ENCODE measurements around the gene ELOVL6.
"Not testable (repeated sequence)": the region's sequence is repeated elsewhere in the genome, so short reads cannot be mapped to it uniquely, and the experiment has no call there.

ELOVL6 gene

DNA sequence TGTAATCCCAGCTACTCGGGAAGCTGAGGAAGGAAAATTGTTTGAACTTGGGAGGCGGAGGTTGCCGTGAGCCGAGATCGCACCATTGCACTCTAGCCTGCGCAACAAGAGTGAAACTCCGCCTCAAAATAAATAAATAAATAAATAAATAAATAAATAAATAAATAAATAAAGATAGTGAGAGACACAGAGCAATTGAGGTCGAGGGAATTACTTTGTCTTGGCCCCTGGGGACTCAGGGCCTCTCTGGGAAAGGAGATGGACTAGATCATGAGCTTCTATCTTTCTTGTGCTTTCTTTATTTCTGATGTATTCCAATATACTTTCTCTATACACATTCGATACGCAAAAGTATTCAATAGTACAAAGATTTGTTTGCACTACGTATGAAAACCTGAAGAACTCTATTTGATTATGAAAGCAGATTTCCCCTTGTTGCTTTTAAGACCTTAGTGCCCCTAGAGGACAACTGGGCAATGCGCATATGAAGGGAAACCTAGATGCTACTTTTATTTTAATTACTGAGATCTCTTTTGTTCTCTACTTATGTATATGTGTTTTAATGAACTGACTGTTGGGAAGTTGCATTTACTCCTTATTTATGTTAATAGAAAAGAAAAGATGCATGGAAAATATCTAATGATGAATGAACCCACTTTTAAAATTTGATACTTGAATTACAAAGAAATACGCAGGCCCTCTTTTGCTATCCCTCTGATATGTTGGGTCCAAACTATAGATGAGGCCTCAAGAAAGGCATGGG lies 12.8 kb upstream of the ELOVL6 start:
- no peak overlapping the region for H3K27ac Mint-ChIP-seq
- H3K9me3 Mint-ChIP-seq, result no peaks in the 10 kb centered on the region
- H3K36me3 Mint-ChIP-seq (ENCODE audit: low read depth), result no peaks in the 10 kb centered on the region
- H3K27me3 Mint-ChIP-seq, result peaks cover 44% of the 10 kb centered on the region
- no peaks in the 10 kb centered on the region for H3K4me1 Mint-ChIP-seq (ENCODE audit: low read depth)
- intact Hi-C loops (cut with micrococcal nuclease), result loop anchor here (1.0 kb wide), 1 partner anchor 161 kb away; no protein-coding TSS in a partner anchor
- H3K4me3 Mint-ChIP-seq, result no peak overlapping the region

DNA sequence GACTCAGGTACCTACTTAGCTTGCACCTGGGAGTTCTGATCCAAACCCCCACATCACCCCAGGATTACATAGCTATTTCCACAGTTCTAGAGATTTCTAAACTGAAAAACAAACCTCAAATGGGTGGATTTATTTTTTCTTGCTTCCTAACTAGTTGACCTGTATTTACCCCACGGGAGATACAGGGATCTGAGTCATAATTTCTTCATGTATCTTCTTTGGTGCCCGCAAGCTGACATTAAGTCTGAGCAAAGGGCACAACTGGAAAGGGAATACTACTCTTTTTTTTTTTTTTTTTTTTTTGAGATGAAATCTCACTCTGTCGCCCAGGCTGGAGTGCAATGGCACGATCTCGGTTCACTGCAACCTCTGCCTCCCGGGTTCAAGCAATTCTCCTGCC lies 10.0 kb upstream of the ELOVL6 start:
- Mint-ChIP-seq H3K4me3 (no peak overlapping the region), H3K36me3 (ENCODE audit: low read depth) (no peaks in the 10 kb centered on the region), H3K4me1 (ENCODE audit: low read depth) (no peaks in the 10 kb centered on the region), H3K27me3 (peaks cover 43% of the 10 kb centered on the region), H3K9me3 (no peaks in the 10 kb centered on the region), H3K27ac (no peak overlapping the region)
- intact Hi-C loops (cut with micrococcal nuclease), result no loop called here

DNA sequence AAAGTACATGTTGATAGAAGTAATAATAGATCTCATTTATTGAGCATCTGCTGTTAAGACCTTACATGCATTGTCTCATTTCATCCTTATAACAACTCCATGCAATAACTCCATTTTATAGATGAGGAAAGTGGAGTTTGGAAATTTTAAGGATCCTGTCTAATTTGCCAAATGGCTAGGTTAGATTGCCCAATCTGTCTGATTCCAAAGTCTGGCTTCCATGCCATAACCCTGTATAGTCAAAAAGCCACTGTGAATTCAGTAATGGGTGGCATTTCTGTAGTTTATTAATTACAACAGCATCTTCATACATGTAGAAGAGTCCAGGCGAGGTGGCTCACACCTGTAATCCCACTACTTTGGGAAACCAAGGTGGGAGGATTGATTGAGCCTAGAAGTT lies 8.8 kb upstream of the ELOVL6 start:
- no peaks in the 10 kb centered on the region for H3K4me1 Mint-ChIP-seq (ENCODE audit: low read depth)
- intact Hi-C loops (cut with micrococcal nuclease), result no loop called here
- no peaks in the 10 kb centered on the region for H3K9me3 Mint-ChIP-seq
- H3K27ac Mint-ChIP-seq, result no peak overlapping the region
- peaks cover 51% of the 10 kb centered on the region for H3K27me3 Mint-ChIP-seq
- H3K36me3 Mint-ChIP-seq (ENCODE audit: low read depth), result no peaks in the 10 kb centered on the region
- H3K4me3 Mint-ChIP-seq, result no peak overlapping the region

DNA sequence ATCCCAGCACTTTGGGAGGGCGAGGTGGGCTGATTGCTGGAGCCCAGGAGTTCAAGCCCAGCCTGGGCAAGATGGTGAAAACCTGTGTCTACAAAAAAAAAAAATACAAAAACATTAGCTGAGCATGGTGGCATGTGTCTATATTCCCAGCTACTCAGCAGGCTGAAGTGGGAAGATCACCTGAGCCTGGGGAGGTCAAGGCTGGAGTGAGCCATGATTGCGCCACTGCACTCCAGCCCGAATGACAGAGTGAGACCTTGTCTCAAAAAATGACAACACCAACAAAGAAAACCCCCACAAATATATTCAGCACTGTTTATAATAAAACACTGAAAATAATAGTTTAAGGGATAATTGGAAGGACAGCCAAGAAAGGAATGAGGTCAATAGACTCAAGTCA lies 3.6 kb upstream of the ELOVL6 start:
- H3K9me3 Mint-ChIP-seq, result no peaks in the 10 kb centered on the region
- peaks cover 21% of the 10 kb centered on the region for H3K4me1 Mint-ChIP-seq (ENCODE audit: low read depth)
- H3K27ac Mint-ChIP-seq, result no peak overlapping the region
- H3K36me3 Mint-ChIP-seq (ENCODE audit: low read depth), result no peaks in the 10 kb centered on the region
- intact Hi-C loops (cut with micrococcal nuclease), result no loop called here
- H3K4me3 Mint-ChIP-seq, result no peak overlapping the region
- peaks cover 81% of the 10 kb centered on the region for H3K27me3 Mint-ChIP-seq

DNA sequence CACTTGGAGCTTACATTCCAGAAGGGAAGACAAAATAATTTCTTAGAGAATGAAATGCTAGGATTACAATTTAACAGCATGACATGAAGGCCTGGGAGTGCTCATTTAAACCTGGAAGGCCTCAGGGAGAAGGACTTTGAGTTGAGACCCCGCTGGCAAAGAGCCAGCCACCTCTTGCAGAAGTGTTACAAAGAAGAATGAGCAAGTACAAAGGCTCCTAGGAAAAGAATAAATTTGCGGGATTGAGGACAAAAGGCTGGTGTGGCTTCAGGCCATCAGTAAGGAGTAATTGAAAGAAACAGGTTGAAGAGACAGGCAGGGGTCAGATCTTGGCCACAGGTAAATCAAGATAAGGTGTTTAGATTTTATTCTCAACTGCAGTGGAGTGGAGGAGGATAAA lies 3.1 kb upstream of the ELOVL6 start:
- H3K27ac Mint-ChIP-seq, result no peak overlapping the region
- H3K4me1 Mint-ChIP-seq (ENCODE audit: low read depth), result peaks cover 21% of the 10 kb centered on the region
- H3K9me3 Mint-ChIP-seq, result no peaks in the 10 kb centered on the region
- no peak overlapping the region for H3K4me3 Mint-ChIP-seq
- peaks cover 76% of the 10 kb centered on the region for H3K27me3 Mint-ChIP-seq
- H3K36me3 Mint-ChIP-seq (ENCODE audit: low read depth), result no peaks in the 10 kb centered on the region
- intact Hi-C loops (cut with micrococcal nuclease), result no loop called here

DNA sequence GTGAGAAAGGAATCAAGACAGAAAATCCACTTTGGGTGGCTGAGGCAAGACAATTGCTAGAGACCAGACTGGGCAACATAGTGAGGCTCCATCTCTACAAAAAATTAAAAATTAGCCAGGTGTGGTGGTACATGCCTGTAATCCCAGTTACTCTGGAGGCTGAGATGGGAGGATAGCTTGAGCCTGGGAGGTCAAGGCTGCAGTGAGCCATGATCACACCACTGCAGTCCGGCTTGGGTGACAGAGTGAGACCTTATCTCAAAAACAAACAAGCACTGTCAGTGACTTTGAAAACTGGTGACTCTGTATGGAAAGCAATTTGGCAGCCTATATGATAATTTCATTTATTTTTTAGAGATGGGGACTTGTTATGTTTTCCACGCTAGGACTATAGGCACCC lies 2.3 kb upstream of the ELOVL6 start:
- no peak overlapping the region for H3K4me3 Mint-ChIP-seq
- H3K36me3 Mint-ChIP-seq (ENCODE audit: low read depth), result peaks cover 6% of the 10 kb centered on the region
- peaks cover 26% of the 10 kb centered on the region for H3K4me1 Mint-ChIP-seq (ENCODE audit: low read depth)
- no peak overlapping the region for H3K27ac Mint-ChIP-seq
- H3K27me3 Mint-ChIP-seq, result peaks cover 76% of the 10 kb centered on the region
- H3K9me3 Mint-ChIP-seq, result no peaks in the 10 kb centered on the region
- intact Hi-C loops (cut with micrococcal nuclease), result no loop called here

DNA sequence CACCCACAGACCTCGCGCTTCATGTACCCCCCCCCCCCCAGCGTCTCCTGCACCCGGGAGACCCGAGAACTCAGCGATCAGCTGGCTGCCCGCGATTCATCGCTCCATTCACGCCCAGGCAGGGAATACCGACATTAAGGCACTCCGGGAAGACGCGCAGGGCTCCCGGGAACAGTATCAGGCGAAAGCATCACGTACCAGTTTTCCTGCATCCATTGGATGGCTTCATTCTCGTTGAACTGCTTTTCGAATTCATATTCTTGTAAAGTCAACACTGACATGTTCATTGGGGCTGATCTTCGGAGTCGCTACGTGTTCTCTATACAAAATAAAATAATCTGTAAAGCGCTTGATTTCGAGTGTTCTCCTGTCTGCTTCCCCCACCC lies 373 bp downstream of the ELOVL6 start:
- H3K4me1 Mint-ChIP-seq (ENCODE audit: low read depth), result peaks cover 29% of the 10 kb centered on the region
- peak overlapping the region; percentile 88 for H3K4me3 Mint-ChIP-seq
- H3K27ac Mint-ChIP-seq, result no peak overlapping the region
- H3K27me3 Mint-ChIP-seq, result peaks cover 65% of the 10 kb centered on the region
- H3K9me3 Mint-ChIP-seq, result no peaks in the 10 kb centered on the region
- peaks cover 6% of the 10 kb centered on the region for H3K36me3 Mint-ChIP-seq (ENCODE audit: low read depth)
- intact Hi-C loops (cut with micrococcal nuclease), result loop anchor here (5.0 kb wide), 1 partner anchor 146 kb away; no protein-coding TSS in a partner anchor

DNA sequence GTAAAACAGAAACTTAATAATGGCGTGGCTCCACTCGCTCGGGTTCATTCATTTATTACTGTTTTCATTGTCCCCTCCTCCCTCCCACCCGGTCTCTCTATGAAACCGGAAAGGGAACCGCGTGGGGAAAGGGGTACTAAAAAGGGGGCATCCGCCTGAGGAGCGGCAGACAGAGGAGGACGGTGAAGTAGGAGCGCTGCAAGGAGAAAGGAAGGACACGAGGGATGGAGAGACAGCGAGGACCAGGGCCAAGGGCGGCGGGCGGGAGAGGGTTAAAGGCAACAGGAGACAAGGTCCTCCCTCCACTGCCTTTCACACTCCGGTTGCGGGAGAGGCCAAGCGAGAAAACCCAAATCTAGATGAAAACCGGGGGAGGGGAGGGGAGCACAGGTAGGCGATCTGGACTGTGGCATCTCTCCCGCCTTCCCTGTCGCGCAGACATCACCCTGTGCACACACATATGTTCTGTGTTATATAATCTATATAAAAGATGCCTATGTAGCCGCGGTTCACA lies 829 bp downstream of the ELOVL6 start:
- intact Hi-C loops (cut with micrococcal nuclease), result loop anchor here (5.0 kb wide), 1 partner anchor 145 kb away; no protein-coding TSS in a partner anchor
- peaks cover 6% of the 10 kb centered on the region for H3K36me3 Mint-ChIP-seq (ENCODE audit: low read depth)
- H3K4me3 Mint-ChIP-seq, result peak overlapping the region; percentile 88
- peaks cover 61% of the 10 kb centered on the region for H3K27me3 Mint-ChIP-seq
- H3K4me1 Mint-ChIP-seq (ENCODE audit: low read depth), result peaks cover 29% of the 10 kb centered on the region
- H3K9me3 Mint-ChIP-seq, result no peaks in the 10 kb centered on the region
- H3K27ac Mint-ChIP-seq, result peak overlapping the region; percentile 33

DNA sequence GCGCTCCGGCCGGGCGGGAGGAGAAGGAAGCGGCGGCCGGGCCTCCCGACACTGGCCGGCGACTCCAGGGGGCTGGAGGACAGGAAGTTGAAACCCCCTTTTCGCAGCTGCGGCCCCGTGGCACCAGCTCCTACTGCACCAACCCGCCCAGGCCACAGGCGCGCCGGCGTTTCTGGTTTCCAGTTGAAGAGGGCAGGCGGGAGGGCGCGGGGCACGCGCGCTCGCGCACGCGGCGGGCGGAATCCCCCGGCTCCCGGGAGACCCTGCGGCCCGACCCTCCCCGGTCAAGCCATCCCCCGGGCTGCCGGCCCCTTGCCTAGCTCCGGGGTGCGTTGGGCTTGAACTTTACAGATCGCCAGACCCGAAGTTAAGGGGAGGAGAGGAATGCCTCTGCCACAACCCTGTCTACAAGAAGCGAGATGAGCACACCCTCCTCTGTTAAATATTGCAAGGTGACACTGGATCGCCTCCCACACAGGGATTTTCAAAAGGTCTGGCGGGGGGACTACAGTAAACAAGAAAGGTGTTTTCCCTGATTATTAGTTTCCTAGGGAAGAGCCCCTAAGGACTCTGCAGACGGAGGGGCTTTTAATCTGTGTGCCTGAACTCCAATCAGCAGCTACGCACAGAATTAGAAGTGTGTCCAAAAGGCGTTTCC lies 1.4 kb downstream of the ELOVL6 start:
- H3K4me1 Mint-ChIP-seq (ENCODE audit: low read depth), result peaks cover 29% of the 10 kb centered on the region
- intact Hi-C loops (cut with micrococcal nuclease), result loop anchor here (5.0 kb wide), 1 partner anchor 145 kb away; no protein-coding TSS in a partner anchor

DNA sequence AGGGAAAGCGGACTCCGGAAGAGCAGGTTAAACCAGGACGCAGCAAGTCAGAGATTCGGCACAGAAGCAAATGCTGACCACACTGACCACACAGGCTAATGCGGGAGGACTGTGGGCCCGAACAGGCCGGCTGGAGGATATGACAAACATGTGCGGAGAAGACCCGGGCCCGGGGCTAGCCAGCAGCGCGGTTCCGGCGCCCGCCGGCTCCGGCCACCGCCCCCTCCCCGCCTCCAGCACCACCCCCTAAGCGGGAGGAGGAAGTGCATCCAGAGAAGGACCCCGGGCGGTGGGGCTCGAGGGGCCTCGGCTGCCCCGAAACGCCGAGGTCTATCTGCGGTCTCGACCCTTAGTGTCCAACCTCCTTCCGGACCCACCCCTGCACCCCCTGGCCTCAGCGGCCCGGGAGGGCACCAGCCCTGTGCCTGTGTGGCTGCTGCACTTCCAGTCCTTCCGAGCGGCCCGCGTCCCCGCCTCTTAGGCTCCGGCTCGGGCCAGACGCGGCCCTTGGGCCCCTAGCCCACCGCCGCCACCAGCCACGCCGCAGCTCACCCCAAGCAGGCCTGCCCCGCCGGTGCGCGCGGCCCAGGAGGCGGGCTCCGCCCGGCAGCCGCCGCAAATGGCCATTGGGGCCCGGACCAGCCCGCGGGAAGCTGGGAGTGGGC lies 2.1 kb downstream of the ELOVL6 start:
- intact Hi-C loops (cut with micrococcal nuclease), result loop anchor here (5.0 kb wide), 1 partner anchor 144 kb away; no protein-coding TSS in a partner anchor
- peaks cover 6% of the 10 kb centered on the region for H3K36me3 Mint-ChIP-seq (ENCODE audit: low read depth)
- no peak overlapping the region for H3K27ac Mint-ChIP-seq
- H3K4me1 Mint-ChIP-seq (ENCODE audit: low read depth), result peaks cover 29% of the 10 kb centered on the region
- peak overlapping the region; percentile 88 for H3K4me3 Mint-ChIP-seq
- no peaks in the 10 kb centered on the region for H3K9me3 Mint-ChIP-seq
- H3K27me3 Mint-ChIP-seq, result peaks cover 48% of the 10 kb centered on the region

More for the DNA sequence above, 1.4 kb downstream of the ELOVL6 start:
- Mint-ChIP-seq H3K36me3 (ENCODE audit: low read depth) (peaks cover 6% of the 10 kb centered on the region), H3K9me3 (no peaks in the 10 kb centered on the region), H3K4me3 (peak overlapping the region; percentile 88), H3K27ac (peak overlapping the region; percentile 33), H3K27me3 (peaks cover 55% of the 10 kb centered on the region)

DNA sequence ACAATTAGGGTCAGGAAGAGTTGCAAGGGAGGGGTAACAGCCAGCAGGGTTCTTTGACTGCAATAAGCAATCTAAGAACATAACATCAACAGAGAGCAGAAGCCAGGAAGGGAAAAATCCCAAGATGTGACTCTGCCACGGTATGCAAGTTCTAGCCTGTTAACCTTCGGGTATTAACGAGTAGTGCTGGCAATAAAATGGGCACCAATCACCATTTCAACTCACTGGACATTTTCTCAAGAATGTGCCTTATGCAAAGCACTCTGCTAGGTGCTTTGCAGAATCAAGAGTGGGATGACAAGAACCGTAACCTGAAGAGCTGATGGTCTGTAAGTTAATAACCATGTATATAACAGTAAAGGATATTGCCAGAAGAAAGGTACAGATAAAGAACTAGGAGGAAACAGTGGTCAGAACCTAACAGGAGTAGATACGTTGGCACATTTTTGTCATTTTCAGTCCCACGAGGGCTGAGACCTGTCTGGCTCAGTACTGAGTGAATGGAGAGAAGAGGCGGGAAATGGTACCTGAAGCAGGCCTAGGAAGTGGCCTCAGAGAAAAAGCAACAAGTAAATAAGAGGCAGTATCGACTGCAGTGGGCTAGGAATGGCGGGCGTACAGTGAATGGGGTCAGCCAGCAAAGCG lies 2.7 kb downstream of the ELOVL6 start:
- Mint-ChIP-seq H3K4me1 (ENCODE audit: low read depth) (peaks cover 29% of the 10 kb centered on the region), H3K4me3 (peak overlapping the region; percentile 88), H3K27me3 (peaks cover 44% of the 10 kb centered on the region), H3K27ac (no peak overlapping the region), H3K9me3 (no peaks in the 10 kb centered on the region), H3K36me3 (ENCODE audit: low read depth) (peaks cover 6% of the 10 kb centered on the region)
- intact Hi-C loops (cut with micrococcal nuclease), result loop anchor here (5.0 kb wide), 1 partner anchor 143 kb away; no protein-coding TSS in a partner anchor

DNA sequence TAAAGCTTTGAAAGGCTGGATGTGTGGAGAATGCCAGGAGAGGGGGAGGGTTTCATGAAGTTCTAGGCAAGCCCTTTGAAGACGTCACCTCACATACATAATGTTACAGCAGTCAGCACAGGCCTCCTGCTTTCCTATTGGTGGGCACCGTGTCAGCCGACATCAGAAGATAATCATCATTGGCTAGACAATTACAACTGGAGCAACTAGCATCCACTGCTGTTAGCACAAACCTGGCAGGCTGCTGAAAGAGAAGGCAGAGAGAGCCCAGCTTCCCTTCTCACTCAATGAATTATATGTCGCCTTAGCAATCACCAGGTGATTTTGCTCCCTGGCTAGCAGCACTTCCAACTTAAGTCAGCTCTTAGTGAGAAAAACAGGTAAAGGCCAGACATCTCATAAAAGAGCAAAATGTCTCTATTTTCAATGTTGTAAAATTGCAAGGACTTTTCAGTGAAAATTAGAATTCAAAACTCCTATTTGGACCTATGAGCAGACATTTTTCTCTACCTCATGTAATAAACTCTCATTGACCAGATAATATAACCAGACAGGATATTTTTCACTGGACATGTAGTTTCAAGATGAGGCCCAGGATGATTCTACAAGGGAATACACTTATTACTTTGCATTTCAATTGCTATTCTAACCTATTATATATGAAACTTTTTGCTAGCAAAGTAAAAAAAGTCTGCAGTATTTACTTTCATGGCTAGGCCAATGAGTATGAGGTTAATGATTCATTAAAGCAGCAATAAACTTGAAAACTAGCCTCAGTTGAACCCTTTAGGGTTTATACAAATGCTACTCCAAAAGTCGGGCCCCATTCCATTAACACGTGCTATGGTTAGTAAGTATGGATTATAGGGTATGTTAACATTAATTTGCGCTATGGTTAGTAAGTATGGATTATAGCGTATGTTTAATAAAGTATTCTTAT lies 4.3 kb downstream of the ELOVL6 start:
- Mint-ChIP-seq H3K27me3 (peaks cover 30% of the 10 kb centered on the region), H3K4me3 (no peak overlapping the region), H3K4me1 (ENCODE audit: low read depth) (peaks cover 27% of the 10 kb centered on the region), H3K9me3 (no peaks in the 10 kb centered on the region), H3K36me3 (ENCODE audit: low read depth) (peaks cover 6% of the 10 kb centered on the region), H3K27ac (no peak overlapping the region)
- intact Hi-C loops (cut with micrococcal nuclease), result no loop called here

DNA sequence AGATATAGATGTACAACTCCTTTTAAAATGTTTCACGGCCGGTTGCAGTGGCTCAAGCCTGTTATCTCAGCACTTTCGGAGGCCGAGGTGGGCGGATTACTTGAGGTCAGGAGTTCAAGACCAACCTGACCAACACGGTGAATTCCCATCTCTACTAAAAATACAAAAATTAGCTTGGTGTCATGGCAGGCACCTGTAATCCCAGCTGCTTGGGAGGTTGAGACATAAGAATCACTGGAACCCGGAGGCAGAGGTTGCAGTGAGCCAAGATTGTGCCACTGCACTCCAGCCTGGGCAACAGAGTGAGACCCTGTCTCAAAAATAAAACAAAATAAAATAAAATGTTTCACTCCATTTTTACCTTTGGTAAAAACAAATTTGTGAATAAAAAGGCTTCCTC lies 5.1 kb downstream of the ELOVL6 start:
- H3K27me3 Mint-ChIP-seq, result peaks cover 22% of the 10 kb centered on the region
- H3K27ac Mint-ChIP-seq; H3K9me3 Mint-ChIP-seq; H3K4me3 Mint-ChIP-seq; H3K36me3 Mint-ChIP-seq (ENCODE audit: low read depth); intact Hi-C loops (cut with micrococcal nuclease): not testable (repeated sequence)
- peaks cover 19% of the 10 kb centered on the region for H3K4me1 Mint-ChIP-seq (ENCODE audit: low read depth)
